BJ (cell line): ENCODE results near the gene GUCY2D. TPM values are rescaled to one million over a fixed set of nuclear protein-coding genes. Genes with fewer than 3 reads are reported as not detected.

Source experiments
- CTCF ChIA-PET: fragments of 350-600 bp; formaldehyde crosslinking; extraction: SDS; loops from one replicate; lab custom pipeline; 2021; ENCODE audit warnings: antibody characterized with exemption, inconsistent platforms; lab: Yijun Ruan, JAX
- POLR2A ChIA-PET: fragments of 300-600 bp; sonication (Branson Sonifier 250); formaldehyde crosslinking; extraction: SDS; loops from one replicate; lab custom pipeline; 2021; ENCODE audit warnings: antibody characterized with exemption; lab: Charles Lee
- DNase-seq: peaks from one replicate; pipeline ENCODE4 v3.0.0-alpha.2; 2011; ENCODE audit warnings: low read depth
- H3K27me3 ChIP-seq: 2 replicates; pipeline ENCODE4 v1.6.0; 2011; ENCODE audit warnings: low read length; ENCODE audit not compliant: control insufficient read depth, insufficient read depth
- H3K36me3 ChIP-seq: 2 replicates; pipeline ENCODE4 v1.5.1; 2011; ENCODE audit warnings: low read length; ENCODE audit not compliant: control insufficient read depth, insufficient read depth
- H3K4me3 ChIP-seq: 2 replicates; pipeline ENCODE4 v1.5.1; 2011; ENCODE audit warnings: low read depth, mild to moderate bottlenecking, control low read depth, low read length
- polyA plus RNA-seq: library from polyadenylated mRNA; depleted of rRNA; stranded (reverse); fragments of >200 nt; gene quantifications from 2 replicates; pipeline ENCODE4 v1.2.3, GENCODE V29; 2011
- TF ChIP-seq, protein P1 (sequence below): IDR thresholded peaks from 2 replicates; pipeline ENCODE4 v1.5.1; 2011; ENCODE audit warnings: low read depth, mild to moderate bottlenecking, control low read depth, inconsistent platforms, low read length, moderate library complexity; ENCODE audit not compliant: insufficient read depth

The GUCY2D gene
- polyA plus RNA-seq, 1 experiment: 0.01 TPM

DNA sequence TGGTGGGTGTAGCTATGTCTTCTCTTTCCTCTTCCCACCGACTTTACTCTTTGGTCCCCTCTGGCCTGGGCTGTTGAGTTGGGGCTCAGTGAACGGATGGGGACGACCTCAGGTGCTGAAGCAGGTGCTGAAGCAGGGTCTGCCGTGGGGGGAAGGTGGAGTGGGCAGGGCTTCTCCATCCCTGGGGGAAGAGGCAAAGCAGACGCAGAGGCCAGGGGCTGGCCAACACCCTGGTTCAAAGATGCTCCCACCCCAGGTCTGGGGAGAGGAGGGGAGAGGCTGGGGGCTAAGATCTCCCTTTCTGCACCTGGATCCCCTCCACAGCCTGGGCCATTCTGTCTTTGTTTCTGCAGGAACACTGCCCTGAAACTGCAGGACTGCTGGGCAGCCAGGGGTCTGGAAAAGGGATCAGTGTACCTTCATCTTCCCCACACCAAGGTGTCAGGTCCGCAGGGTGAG lies 62.2 kb downstream of the GUCY2D start:
- H3K4me3 ChIP-seq: no peak overlapping the region
- ChIA-PET CTCF (interaction anchor here (0.9 to 2.8 kb wide), 2 partner anchors 9 to 52 kb away, joined by 3 to 12 read pairs; no protein-coding TSS in a partner anchor), POLR2A (no interaction called here)
- no peak for DNase-seq
- no peaks in the 10 kb centered on the region for H3K36me3 ChIP-seq
- TF ChIP-seq, protein P1, sequence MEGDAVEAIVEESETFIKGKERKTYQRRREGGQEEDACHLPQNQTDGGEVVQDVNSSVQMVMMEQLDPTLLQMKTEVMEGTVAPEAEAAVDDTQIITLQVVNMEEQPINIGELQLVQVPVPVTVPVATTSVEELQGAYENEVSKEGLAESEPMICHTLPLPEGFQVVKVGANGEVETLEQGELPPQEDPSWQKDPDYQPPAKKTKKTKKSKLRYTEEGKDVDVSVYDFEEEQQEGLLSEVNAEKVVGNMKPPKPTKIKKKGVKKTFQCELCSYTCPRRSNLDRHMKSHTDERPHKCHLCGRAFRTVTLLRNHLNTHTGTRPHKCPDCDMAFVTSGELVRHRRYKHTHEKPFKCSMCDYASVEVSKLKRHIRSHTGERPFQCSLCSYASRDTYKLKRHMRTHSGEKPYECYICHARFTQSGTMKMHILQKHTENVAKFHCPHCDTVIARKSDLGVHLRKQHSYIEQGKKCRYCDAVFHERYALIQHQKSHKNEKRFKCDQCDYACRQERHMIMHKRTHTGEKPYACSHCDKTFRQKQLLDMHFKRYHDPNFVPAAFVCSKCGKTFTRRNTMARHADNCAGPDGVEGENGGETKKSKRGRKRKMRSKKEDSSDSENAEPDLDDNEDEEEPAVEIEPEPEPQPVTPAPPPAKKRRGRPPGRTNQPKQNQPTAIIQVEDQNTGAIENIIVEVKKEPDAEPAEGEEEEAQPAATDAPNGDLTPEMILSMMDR: no peak
- peaks cover 39% of the 10 kb centered on the region for H3K27me3 ChIP-seq

DNA sequence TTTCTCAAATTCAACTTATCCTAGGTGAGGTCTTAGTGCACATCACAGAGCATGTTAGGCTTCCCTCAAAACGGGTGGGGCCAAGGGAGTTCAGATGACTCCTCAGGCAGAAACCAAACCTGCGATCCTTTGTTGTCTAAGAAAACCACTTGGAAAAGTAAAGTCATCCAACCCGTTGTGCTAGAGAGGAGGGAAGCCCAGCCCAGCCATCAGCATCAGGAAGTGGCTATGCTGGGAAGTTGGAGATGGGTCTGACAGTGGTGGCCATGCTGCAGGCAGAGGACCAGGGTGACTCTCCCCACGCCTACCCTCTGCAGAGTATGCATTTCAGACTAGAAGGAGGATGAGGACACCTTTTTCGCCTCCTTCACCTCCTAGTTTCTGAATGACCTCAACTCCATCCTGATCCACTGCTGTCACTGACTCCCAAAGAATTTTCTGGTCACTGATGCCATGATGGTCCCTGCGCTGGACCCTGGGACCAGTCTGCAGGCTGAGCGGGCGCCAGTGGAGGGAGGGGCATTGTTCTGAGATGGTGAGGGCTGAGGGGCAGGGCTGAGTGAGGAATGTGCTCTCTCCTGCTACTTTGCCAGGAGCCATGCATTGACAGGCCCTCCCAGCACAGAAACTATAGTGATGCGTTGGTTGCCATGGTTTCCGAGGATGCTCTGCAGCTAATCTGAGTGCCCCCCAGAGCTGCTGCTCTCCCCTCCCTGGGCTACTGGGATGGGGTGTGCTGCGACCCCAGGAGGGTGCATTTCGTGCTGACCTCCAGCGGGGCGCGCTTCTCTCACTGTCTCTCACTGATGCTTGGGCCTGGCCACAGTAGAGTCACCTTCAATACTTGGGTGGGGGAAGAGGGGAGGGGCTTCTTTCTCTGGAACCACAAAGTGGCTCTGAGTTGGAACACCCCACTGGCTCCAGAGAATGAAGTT lies 64.7 kb downstream of the GUCY2D start:
- Histone ChIP-seq H3K27me3 (peaks cover 46% of the 10 kb centered on the region), H3K4me3 (no peak overlapping the region), H3K36me3 (no peaks in the 10 kb centered on the region)
- TF ChIP-seq, protein P1: no peak
- CTCF ChIA-PET: no interaction called here
- no peak for DNase-seq
- POLR2A ChIA-PET: no interaction called here

DNA sequence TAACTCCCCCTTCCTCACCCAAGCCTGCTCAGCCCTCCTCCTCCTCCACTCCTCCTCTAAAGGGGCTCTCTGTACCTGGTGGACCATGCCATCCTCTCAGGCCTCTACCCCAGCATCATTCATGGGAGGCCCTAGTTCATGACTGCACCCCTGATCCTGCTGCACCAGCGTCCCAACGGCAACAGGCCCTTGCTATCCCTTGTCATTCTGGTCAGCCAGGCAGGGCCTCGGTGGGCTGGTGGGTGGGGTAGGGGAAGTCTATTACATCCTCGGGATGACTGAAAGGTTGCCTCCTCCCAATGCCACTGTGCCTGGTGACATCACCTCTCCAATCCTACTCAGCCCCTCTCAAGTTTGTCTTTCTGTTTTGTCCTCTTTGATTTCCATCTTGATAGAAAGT lies 65.4 kb downstream of the GUCY2D start:
- Histone ChIP-seq H3K27me3 (peaks cover 47% of the 10 kb centered on the region), H3K36me3 (no peaks in the 10 kb centered on the region), H3K4me3 (no peak overlapping the region)
- ChIA-PET CTCF (interaction anchor here (4.7 kb wide), 1 partner anchor 7 kb away, joined by 39 read pairs; no protein-coding TSS in a partner anchor), POLR2A (no interaction called here)
- TF ChIP-seq, protein P1: no peak
- no peak for DNase-seq

DNA sequence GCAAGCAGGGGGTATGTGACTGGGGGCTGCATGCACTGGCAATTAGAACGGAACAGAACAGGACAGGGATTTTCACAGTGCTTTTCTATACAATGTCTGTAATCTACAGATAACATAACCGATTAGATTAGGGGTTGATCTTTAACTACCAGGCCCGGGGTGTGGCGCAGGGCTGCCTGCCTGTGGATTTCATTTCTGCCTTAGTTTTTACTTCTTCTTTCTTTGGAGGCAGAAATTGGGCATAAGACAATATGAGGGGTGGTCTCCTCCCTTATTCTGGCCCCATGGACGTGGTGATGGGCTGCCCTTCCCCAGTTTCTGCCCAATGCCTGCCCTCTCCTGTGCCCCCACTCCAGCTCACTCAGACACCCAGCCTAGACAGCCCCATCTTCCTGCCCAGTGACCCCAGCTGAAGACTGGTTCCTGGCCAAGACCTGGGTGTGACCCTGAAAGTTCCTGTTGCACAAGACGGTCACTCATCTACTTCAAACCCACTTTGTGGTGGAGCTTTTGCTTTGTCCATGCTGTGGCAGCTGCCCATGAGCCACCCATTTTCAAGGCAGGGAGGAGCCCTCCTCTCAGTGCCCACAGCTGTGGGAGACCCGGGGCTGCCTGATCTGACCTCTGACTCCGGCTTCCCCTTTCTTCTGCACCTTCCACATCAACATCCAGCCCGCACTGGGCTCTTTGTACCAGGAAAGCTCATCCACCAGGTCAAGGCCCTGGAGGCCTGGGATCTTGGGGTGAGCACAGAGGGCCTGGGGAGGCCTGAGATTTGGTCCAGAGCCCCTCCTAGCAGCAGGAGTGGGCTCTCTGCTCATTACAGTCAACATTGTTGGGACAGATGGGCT lies 66.5 kb downstream of the GUCY2D start:
- TF ChIP-seq, protein P1: no peak
- DNase-seq: no peak
- Histone ChIP-seq H3K27me3 (peaks cover 50% of the 10 kb centered on the region), H3K36me3 (no peaks in the 10 kb centered on the region), H3K4me3 (no peak overlapping the region)
- ChIA-PET CTCF (interaction anchor here (0.7 to 4.7 kb wide), 7 partner anchors 8 to 227 kb away, joined by 3 to 39 read pairs (median 3); no protein-coding TSS in a partner anchor), POLR2A (no interaction called here)

DNA sequence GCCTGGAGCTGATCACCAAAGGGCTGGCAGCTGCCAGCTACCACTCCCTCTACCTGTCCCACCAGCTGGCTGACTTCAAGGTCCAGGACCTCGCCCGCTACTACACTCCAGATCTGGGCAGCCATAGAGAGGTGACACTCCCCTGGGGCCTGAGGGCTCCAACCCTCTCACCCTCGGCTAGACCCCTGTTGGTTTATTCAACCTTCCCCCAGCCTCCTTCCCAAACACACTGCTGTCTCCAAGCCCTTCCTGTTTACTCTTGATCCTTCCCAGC lies 67.1 kb downstream of the GUCY2D start:
- no peaks in the 10 kb centered on the region for H3K36me3 ChIP-seq
- CTCF ChIA-PET: interaction anchor here (0.8 to 4.7 kb wide), 7 partner anchors 9 to 227 kb away, joined by 3 to 39 read pairs (median 3); no protein-coding TSS in a partner anchor
- TF ChIP-seq, protein P1: no peak
- peaks cover 52% of the 10 kb centered on the region for H3K27me3 ChIP-seq
- DNase-seq: no peak
- no peak overlapping the region for H3K4me3 ChIP-seq
- POLR2A ChIA-PET: no interaction called here
